Psoas muscle (tissue), 8 donors: ENCODE results near the gene JPH2. TPM values are rescaled to one million over a fixed set of nuclear protein-coding genes. Genes with fewer than 3 reads are reported as not detected.

Source experiments
- ATAC-seq, 4 donors: fragments of 200-7000 bp; cut with Tn5 transposase; one replicate each; pipeline ENCODE4 v1.9.1; 2020; ENCODE audit warnings: moderate library complexity in 3 of 4, mild to moderate bottlenecking in 2 of 4
- DNase-seq, 2 donors: peaks; one replicate each; pipeline ENCODE4 v3.0.0-alpha.2; 2020
- H3K27ac ChIP-seq: fragments of 200-600 bp; one replicate; pipeline ENCODE4 v1.8.0; 2022
- H3K27me3 ChIP-seq, 3 donors: fragments of 200-600 bp in 1 of 3; one replicate each; pipeline versions ENCODE4 v1.6.1 to v1.8.0; 2013 to 2022; ENCODE audit warnings: low read length in 2 of 3, mild to moderate bottlenecking in 2 of 3, moderate library complexity in 1 of 3; ENCODE audit not compliant: insufficient read depth in 3 of 3
- H3K36me3 ChIP-seq, 2 donors: fragments of 200-600 bp in 1 of 2; one replicate each; pipeline versions ENCODE4 v1.6.1 to v1.8.0; 2013 to 2022; ENCODE audit warnings: low read depth in 1 of 2, mild to moderate bottlenecking in 1 of 2, moderate library complexity in 1 of 2; ENCODE audit not compliant: insufficient read depth in 1 of 2
- H3K4me1 ChIP-seq: fragments of 200-600 bp; one replicate; pipeline ENCODE4 v1.8.0; 2022
- H3K4me3 ChIP-seq: fragments of 200-600 bp; one replicate; pipeline ENCODE4 v1.8.0; 2022; ENCODE audit warnings: mild to moderate bottlenecking
- H3K9me3 ChIP-seq: fragments of 200-600 bp; one replicate; pipeline ENCODE4 v1.8.0; 2022
- WGBS, 3 donors: extraction: QIAGEN DNeasy Blood & Tissue Kit; methylation state at CpG; one replicate each; pipeline versions ENCODE4 v1.1.6 to v1.1.7; 2013; 5-methylcytosine and 5-hydroxymethylcytosine counted together
- intact Hi-C, 2 donors: fragments of 100-400 bp; cut with DNase I; formaldehyde crosslinking; loops; one replicate each; pipeline versions ENCODE4 v1.11.0 to v1.14.2; 2022
- polyA plus RNA-seq, 3 donors: library from polyadenylated mRNA; stranded (reverse); fragments of 200-250 nt; gene quantifications; one replicate each; pipeline ENCODE4 v1.2.3, GENCODE V29; 2013
- total RNA-seq, 4 donors: library from RNA; stranded (reverse); fragmentation: NEBNext Ultra II Directional in 2 of 4; extraction: Animal tissue kit (Norgen Biotek cat#: 25700) in 2 of 4; gene quantifications; one replicate each; pipeline versions ENCODE4 v1.2.1 to v1.2.4, GENCODE V29; 2021 to 2023
- TF ChIP-seq, protein P1 (sequence below): fragments of 200-600 bp; IDR thresholded peaks from one replicate; pipeline ENCODE4 v1.8.0; 2022; ENCODE audit warnings: antibody characterized with exemption
- donor health status: healthy with polysubstance abuse.
- donor health status: DM: no; HTN: no; CAD: no; lungs with moderate emphysema.
- donor health status: Bipolar disorder and iron deficiency.
- donor health status: healthy.
- donor health status: DM: yes; HTN: yes; CAD: no.
- donor health status: DM: no; HTN: no; CAD: no.
- donor health status: DM: no; HTN: no; CAD: no.
- donor health status: DM: yes; HTN: yes; CAD: no.

JPH2 gene
- total and polyA plus RNA-seq, 7 donors: 13.5 to 145 (median 48.0) TPM

DNA sequence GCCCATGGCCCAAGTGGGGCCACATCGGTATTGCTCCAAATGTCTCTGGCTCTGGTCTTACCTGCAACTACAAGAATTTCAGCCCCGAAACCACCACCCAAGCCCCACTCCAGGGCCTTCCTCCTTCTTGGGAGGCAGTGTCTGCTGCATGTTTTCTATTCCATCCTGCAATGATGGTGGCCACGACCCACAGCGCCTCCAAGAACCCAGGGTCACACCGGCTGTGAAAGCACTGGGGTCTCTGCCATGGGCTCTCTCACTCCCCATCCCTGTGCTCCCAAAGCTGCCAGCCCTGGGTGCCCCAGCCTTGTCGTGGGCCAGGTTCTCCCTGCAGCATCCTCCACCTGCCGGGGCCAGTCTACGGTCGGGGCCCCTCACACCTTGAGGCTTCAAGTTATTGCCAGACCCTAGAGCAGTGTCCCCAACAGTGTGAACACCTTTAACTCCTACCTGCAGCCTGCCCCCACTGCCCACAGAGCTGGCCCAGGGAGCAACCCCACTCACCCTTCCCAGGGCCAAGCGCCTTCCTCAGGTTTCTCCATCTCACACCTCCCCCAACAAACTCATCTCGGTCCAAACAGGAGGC lies 115.4 kb downstream of the JPH2 start:
- H3K27me3 ChIP-seq: peaks cover 0 to 5% (median 0%) of the 10 kb centered on the region in 3 donors
- TF ChIP-seq, protein P1, sequence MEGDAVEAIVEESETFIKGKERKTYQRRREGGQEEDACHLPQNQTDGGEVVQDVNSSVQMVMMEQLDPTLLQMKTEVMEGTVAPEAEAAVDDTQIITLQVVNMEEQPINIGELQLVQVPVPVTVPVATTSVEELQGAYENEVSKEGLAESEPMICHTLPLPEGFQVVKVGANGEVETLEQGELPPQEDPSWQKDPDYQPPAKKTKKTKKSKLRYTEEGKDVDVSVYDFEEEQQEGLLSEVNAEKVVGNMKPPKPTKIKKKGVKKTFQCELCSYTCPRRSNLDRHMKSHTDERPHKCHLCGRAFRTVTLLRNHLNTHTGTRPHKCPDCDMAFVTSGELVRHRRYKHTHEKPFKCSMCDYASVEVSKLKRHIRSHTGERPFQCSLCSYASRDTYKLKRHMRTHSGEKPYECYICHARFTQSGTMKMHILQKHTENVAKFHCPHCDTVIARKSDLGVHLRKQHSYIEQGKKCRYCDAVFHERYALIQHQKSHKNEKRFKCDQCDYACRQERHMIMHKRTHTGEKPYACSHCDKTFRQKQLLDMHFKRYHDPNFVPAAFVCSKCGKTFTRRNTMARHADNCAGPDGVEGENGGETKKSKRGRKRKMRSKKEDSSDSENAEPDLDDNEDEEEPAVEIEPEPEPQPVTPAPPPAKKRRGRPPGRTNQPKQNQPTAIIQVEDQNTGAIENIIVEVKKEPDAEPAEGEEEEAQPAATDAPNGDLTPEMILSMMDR: no peak
- intact Hi-C loops: no loop called here
- no peaks in the 10 kb centered on the region for H3K36me3 ChIP-seq
- 79 to 84% (median 84%) methylated on average over 11 of the region's 11 CpGs for WGBS, 3 donors
- peaks cover 8% of the 10 kb centered on the region for H3K4me1 ChIP-seq
- ATAC-seq: no peak
- H3K4me3 ChIP-seq: no peak overlapping the region
- no peak overlapping the region for H3K27ac ChIP-seq
- peak in 1 of 2 donors; percentile 35 for DNase-seq
- no peaks in the 10 kb centered on the region for H3K9me3 ChIP-seq

DNA sequence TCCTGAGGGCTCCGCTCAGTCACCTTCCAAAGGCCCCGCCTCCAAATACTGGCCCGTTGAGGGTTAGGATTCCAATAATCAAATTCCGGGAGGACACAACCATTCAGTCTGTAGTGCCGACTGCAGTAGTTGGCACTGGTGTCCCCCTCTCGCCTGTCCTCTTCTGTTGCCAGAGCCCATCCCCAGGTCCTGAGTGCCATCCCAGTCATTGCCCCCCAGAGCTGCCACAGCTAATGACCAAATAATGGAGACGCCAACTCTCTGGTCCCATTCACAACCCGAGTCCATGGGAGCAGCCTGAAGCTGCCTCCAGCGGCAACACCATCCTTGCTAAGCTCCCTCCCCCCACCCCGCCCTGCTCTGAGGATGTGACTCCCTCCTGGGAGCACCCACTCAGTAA lies 115.9 kb downstream of the JPH2 start:
- TF ChIP-seq, protein P1: no peak
- intact Hi-C loops: no loop called here
- H3K27ac ChIP-seq: no peak overlapping the region
- ATAC-seq: no peak
- H3K4me3 ChIP-seq: no peak overlapping the region
- DNase-seq: no peak
- peaks cover 8% of the 10 kb centered on the region for H3K4me1 ChIP-seq
- no peaks in the 10 kb centered on the region for H3K9me3 ChIP-seq
- peaks cover 0 to 5% (median 0%) of the 10 kb centered on the region in 3 donors for H3K27me3 ChIP-seq
- WGBS, 3 donors: 81 to 91% (median 85%) methylated on average over 10 of the region's 10 CpGs
- no peaks in the 10 kb centered on the region for H3K36me3 ChIP-seq

DNA sequence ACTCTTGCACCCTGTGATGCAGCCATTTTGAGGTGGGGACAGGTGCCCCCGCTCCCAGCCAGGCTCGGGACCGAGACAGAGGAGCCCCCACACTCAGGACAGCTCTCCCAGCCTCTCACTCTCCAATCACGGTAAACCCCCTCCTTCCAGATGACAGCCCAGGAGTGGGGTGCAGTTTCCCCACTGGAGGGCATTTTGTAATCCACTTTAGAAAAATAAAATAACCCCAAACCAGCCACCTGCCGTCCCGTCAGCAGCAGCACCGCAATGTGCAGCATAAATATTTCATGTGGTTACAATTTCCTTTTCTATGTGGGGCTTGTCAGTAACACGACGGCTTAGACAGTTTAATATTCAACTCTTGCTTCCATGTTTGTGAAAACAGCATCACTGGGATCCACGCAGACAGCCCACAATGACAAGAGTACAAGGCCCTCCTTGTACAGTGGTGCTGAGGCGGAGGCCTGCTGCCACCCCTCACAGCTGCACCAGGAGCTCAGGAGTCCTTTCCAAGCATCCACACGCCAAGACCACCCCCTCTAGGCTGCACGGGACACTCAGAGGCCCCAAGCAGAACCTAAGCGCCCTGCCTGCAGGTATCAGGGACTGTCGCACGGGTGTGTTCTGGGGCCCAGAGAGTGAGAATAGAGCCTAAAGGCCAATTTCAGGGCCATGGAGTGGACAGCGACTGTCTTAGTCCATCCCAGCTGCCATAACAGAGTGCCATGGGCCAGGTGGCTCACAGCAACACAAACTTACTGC lies 116.7 kb downstream of the JPH2 start:
- DNase-seq: no peak
- intact Hi-C loops: no loop called here
- no peak overlapping the region for H3K4me3 ChIP-seq

DNA sequence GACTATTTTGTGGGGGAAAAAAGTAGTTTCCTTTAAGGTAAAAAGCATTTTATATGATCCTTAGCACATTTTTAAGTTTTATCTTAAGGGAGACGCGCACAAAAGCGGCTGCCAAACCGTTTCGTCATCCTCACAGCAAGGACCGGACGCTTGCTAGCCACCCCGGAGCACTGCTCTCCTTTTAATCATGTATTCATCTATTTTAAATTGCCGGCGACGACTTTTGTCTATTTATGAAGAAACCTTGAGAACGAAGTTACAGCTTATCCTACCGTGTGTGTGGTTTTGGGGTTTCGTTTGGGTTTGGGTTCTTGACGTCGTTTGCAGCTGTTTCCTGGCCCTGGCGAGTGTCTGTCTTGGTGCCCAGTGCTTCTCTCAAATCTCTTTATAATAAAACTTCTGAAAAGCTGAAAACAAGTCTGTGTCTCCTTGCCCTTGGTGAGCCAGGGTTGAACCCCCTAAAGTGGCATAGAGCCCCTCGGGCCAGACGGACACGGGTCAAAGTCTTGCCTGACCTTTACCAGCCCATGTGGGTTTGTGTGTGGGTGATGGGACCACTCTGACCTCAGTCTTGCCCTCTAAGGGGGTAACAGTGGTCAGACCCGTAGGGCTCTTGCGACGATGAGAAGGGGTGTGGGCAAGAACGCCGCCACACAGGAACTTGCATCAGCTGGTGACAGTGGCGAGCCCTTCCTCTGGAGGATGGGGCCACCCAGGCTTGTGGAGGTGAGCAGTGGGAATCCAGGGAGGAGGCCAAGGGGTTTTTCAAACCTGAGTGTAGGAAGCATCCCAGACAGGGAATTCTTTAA lies 117.6 kb downstream of the JPH2 start:
- H3K36me3 ChIP-seq: no peaks in the 10 kb centered on the region
- no peak for ATAC-seq
- TF ChIP-seq, protein P1: no peak
- intact Hi-C loops: no loop called here
- no peak overlapping the region for H3K27ac ChIP-seq
- H3K4me1 ChIP-seq: peaks cover 4% of the 10 kb centered on the region
- no peak for DNase-seq
- no peak overlapping the region for H3K4me3 ChIP-seq
- peaks cover 0 to 5% (median 0%) of the 10 kb centered on the region in 3 donors for H3K27me3 ChIP-seq
- WGBS, 3 donors: 64 to 80% (median 72%) methylated on average over 26 of the region's 26 CpGs
- no peaks in the 10 kb centered on the region for H3K9me3 ChIP-seq

More for the DNA sequence above, 116.7 kb downstream of the JPH2 start:
- H3K27me3 ChIP-seq: peaks cover 0 to 5% (median 0%) of the 10 kb centered on the region in 3 donors
- H3K9me3 ChIP-seq: no peaks in the 10 kb centered on the region
- H3K27ac ChIP-seq: no peak overlapping the region
- WGBS, 3 donors: 69 to 81% (median 76%) methylated on average over 17 of the region's 17 CpGs
- H3K4me1 ChIP-seq: peaks cover 8% of the 10 kb centered on the region
- ATAC-seq: no peak
- H3K36me3 ChIP-seq: no peaks in the 10 kb centered on the region
- TF ChIP-seq, protein P1: no peak
